Measurements from ENCODE around the gene CCDC136.

Gene CCDC136

DNA sequence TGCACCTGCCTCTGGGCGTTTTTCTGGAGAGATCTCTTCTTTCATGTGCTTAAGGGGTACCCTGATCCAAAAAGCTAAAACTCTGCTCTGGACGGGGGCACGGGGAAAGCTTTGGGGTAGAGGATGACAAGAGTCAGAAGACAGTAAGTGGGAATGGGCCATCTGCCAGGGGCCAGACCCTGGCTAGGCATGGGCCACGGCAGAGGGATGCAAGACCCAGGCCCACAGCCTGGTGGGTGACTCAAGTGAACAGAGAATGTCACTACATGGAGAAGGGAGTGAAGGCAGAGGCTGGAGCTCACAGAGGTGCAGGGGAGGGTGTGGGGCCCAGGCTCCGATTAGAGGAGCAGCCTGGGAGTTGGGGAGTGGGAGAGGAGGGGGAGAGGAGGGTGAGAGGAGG lies 53.7 kb downstream of the CCDC136 start:
- no peak for DNase-seq (ENCODE audit: low spot score)
- Mint-ChIP-seq H3K36me3 (ENCODE audit: low read depth) (no peaks in the 10 kb centered on the region), H3K27ac (no peak overlapping the region), H3K9me3 (no peaks in the 10 kb centered on the region), H3K4me1 (ENCODE audit: low read depth) (peaks cover 1% of the 10 kb centered on the region), H3K4me3 (no peak overlapping the region), H3K27me3 (ENCODE audit: low read depth) (no peaks in the 10 kb centered on the region)

DNA sequence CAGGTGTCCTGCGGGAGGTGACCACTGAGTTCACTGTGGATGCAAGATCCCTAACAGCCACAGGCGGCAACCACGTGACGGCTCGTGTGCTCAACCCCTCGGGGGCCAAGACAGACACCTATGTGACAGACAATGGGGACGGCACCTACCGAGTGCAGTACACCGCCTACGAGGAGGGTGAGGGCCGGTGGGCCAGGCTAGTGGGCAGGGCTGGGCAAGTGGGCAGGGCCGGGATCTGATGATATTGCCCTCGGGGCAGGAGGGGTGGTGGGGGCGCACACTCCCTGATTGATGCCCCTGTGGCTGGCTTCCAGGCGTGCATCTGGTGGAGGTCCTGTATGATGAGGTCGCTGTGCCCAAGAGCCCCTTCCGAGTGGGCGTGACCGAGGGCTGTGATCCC lies 54.2 kb downstream of the CCDC136 start:
- no peak for DNase-seq (ENCODE audit: low spot score)
- Mint-ChIP-seq H3K36me3 (ENCODE audit: low read depth) (no peaks in the 10 kb centered on the region), H3K9me3 (no peaks in the 10 kb centered on the region), H3K27ac (no peak overlapping the region), H3K4me3 (no peak overlapping the region), H3K4me1 (ENCODE audit: low read depth) (peaks cover 1% of the 10 kb centered on the region), H3K27me3 (ENCODE audit: low read depth) (no peaks in the 10 kb centered on the region)

DNA sequence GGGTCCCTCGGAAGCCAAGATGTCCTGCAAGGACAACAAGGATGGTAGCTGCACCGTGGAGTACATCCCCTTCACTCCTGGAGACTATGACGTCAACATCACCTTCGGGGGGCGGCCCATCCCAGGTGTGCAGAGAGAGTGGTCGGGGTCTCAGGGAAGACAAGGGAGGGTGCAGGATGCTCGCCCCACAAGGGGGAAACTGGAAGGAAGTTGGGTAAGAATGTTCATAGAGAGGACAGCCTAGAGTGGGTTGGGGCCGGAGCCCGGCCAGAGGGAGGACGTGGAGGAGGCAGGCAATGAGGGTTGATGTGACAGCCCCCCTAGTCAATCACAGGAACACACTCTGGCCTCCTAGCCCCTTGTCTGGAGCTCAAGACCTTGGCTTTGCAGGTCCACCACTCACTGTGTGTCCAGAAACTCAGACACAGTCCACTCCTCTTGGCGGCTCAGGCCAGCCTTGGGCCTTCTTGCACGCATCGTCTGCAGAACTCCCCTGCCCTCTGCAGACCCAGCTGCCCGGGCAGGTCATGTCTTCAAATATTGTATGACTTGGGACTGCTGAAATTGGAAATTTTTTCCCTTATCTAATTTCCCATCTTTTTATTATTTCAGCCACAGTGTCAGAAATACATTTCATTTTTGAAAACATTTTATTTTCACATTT lies 55.1 kb downstream of the CCDC136 start:
- no peaks in the 10 kb centered on the region for H3K27me3 Mint-ChIP-seq (ENCODE audit: low read depth)
- H3K9me3 Mint-ChIP-seq = no peaks in the 10 kb centered on the region
- H3K4me1 Mint-ChIP-seq (ENCODE audit: low read depth) = peaks cover 1% of the 10 kb centered on the region
- no peaks in the 10 kb centered on the region for H3K36me3 Mint-ChIP-seq (ENCODE audit: low read depth)
- DNase-seq (ENCODE audit: low spot score) = no peak
- H3K4me3 Mint-ChIP-seq = no peak overlapping the region
- H3K27ac Mint-ChIP-seq = no peak overlapping the region

DNA sequence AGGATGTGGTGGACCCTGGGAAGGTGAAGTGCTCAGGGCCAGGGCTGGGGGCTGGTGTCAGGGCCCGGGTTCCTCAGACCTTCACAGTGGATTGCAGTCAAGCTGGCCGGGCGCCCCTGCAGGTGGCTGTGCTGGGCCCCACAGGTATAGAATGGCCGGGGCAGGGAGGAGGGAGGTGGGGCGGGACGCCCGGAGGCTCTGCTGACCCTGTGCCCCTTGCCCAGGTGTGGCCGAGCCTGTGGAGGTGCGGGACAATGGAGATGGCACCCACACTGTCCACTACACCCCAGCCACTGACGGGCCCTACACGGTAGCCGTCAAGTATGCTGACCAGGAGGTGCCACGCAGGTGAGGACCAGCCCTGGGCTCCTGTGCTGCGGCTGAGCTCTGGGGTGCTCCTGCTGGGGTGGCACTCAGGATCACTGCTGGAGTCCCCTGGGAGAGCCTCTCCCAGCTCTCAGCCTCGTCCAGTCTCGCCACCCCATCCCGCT lies 56.0 kb downstream of the CCDC136 start:
- H3K27me3 Mint-ChIP-seq (ENCODE audit: low read depth) = no peaks in the 10 kb centered on the region
- H3K36me3 Mint-ChIP-seq (ENCODE audit: low read depth) = no peaks in the 10 kb centered on the region
- H3K4me1 Mint-ChIP-seq (ENCODE audit: low read depth) = no peaks in the 10 kb centered on the region
- DNase-seq (ENCODE audit: low spot score) = no peak
- no peak overlapping the region for H3K27ac Mint-ChIP-seq
- no peaks in the 10 kb centered on the region for H3K9me3 Mint-ChIP-seq
- H3K4me3 Mint-ChIP-seq = no peak overlapping the region

DNA sequence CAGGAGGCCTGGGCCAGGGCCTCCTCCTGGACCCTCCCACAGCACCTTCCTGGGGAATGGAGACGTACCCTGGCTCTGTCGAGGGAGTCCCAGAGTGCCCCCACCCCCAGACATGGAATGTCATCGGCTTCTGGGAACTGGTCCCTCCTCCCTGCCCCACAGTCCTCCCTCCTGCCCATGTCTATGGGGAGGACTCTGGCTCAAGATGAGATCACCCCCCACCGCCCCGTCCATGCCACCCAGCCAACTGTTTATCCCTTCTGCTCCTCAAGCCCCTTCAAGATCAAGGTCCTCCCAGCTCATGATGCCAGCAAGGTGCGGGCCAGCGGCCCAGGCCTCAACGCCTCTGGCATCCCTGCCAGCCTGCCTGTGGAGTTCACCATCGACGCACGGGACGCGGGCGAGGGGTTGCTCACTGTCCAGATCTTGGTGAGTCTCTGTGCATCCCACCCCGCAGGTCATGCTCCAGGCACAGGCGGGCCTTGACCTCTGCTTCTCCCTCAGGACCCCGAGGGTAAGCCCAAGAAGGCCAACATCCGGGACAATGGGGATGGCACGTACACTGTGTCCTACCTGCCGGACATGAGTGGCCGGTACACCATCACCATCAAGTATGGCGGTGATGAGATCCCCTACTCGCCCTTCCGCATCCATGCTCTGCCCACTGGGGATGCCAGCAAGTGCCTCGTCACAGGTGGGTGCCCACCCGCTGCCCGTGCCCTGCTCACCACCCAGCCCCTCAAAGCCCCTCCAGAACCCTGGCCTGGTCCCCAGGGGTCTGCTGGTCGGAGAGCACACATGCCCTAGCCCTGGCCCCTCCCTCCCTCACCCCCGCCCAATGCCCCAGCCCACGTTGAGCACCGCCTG lies 56.8 kb downstream of the CCDC136 start:
- no peaks in the 10 kb centered on the region for H3K9me3 Mint-ChIP-seq

DNA sequence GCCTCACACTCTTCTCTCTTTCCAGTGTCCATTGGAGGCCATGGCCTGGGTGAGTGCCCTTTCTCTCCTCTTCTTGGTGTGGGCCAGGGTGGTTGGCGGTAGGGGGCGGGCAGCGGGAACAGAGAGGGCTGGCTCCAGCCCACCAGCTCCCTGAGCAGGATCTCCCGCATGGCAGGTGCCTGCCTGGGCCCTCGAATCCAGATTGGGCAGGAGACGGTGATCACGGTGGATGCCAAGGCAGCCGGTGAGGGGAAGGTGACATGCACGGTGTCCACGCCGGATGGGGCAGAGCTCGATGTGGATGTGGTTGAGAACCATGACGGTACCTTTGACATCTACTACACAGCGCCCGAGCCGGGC lies 57.4 kb downstream of the CCDC136 start:
- H3K9me3 Mint-ChIP-seq = no peaks in the 10 kb centered on the region
- no peaks in the 10 kb centered on the region for H3K36me3 Mint-ChIP-seq (ENCODE audit: low read depth)
- H3K27ac Mint-ChIP-seq = no peak overlapping the region
- no peaks in the 10 kb centered on the region for H3K27me3 Mint-ChIP-seq (ENCODE audit: low read depth)
- H3K4me3 Mint-ChIP-seq = no peak overlapping the region
- DNase-seq (ENCODE audit: low spot score) = no peak
- no peaks in the 10 kb centered on the region for H3K4me1 Mint-ChIP-seq (ENCODE audit: low read depth)

More for the DNA sequence above, 56.8 kb downstream of the CCDC136 start:
- no peak for DNase-seq (ENCODE audit: low spot score)
- Mint-ChIP-seq H3K27me3 (ENCODE audit: low read depth) (no peaks in the 10 kb centered on the region), H3K27ac (no peak overlapping the region), H3K4me1 (ENCODE audit: low read depth) (no peaks in the 10 kb centered on the region), H3K36me3 (ENCODE audit: low read depth) (no peaks in the 10 kb centered on the region), H3K4me3 (no peak overlapping the region)

DNA sequence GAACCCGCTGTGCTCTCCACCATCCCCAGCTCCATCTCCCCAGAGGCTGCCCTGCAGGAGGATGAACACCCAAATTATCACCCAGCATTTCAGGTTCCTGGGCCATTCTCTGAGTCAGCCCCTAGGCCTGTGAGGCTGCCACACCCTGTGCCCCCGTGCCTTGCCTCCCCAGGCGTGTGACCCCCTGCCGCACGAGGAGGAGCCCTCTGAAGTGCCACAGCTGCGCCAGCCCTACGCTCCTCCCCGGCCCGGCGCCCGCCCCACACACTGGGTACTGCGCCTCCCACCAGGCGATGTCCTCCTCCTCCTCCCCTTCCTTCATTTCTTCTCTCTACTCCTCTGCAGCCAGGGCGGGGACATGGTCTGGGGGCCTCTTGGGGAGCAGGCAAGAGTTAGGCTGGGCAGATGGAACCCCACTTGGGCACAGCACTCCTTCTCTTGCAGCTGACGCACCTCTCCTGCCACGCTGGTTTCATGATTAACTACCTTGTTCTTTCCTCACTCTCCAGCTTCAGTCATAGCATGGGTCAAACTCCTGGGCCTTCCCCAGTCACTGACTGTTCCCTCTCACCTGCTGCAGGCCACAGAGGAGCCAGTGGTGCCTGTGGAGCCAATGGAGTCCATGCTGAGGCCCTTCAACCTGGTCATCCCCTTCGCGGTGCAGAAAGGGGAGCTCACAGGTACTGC lies 58.2 kb downstream of the CCDC136 start:
- no peak overlapping the region for H3K27ac Mint-ChIP-seq
- DNase-seq (ENCODE audit: low spot score) = no peak
- H3K9me3 Mint-ChIP-seq = no peaks in the 10 kb centered on the region
- H3K4me3 Mint-ChIP-seq = no peak overlapping the region
- H3K27me3 Mint-ChIP-seq (ENCODE audit: low read depth) = no peaks in the 10 kb centered on the region
- H3K4me1 Mint-ChIP-seq (ENCODE audit: low read depth) = no peaks in the 10 kb centered on the region
- H3K36me3 Mint-ChIP-seq (ENCODE audit: low read depth) = no peaks in the 10 kb centered on the region

DNA sequence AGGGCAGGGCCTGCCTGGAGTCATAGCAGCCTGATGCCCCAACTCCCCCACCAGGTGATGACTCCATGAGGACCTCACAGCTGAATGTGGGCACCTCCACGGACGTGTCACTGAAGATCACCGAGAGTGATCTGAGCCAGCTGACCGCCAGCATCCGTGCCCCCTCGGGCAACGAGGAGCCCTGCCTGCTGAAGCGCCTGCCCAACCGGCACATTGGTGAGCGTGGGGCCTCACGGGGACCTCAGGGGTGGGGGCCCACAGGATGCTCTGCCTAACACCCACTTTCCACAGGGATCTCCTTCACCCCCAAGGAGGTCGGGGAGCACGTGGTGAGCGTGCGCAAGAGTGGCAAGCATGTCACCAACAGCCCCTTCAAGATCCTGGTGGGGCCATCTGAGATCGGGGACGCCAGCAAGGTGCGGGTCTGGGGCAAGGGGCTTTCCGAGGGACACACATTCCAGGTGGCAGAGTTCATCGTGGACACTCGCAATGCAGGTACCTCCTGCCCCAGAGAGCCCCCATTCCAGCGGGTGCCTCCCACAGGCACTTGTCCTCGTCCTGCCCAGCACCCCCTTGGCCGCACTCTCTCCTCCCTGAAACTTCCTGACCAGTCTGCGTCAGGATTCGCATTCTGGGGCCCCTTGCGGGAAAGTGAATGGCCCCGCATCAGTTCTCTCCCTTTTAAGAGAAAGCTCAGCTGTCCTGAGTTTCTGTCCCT lies 60.9 kb downstream of the CCDC136 start:
- H3K27ac Mint-ChIP-seq = no peak overlapping the region
- no peaks in the 10 kb centered on the region for H3K27me3 Mint-ChIP-seq (ENCODE audit: low read depth)
- no peaks in the 10 kb centered on the region for H3K36me3 Mint-ChIP-seq (ENCODE audit: low read depth)
- H3K4me1 Mint-ChIP-seq (ENCODE audit: low read depth) = no peaks in the 10 kb centered on the region
- no peak overlapping the region for H3K4me3 Mint-ChIP-seq
- DNase-seq (ENCODE audit: low spot score) = no peak
- H3K9me3 Mint-ChIP-seq = no peaks in the 10 kb centered on the region

DNA sequence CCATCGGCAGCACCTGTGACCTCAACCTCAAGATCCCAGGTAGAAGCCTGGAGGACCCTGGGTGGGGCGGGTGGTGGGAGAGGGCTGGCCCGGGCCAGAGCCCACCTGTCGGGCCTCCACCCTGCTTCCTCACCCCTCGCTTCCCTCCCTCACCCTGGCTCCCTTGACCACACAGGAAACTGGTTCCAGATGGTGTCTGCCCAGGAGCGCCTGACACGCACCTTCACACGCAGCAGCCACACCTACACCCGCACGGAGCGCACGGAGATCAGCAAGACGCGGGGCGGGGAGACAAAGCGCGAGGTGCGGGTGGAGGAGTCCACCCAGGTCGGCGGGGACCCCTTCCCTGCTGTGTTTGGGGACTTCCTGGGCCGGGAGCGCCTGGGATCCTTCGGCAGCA lies 62.0 kb downstream of the CCDC136 start:
- no peak for DNase-seq (ENCODE audit: low spot score)
- Mint-ChIP-seq H3K36me3 (ENCODE audit: low read depth) (no peaks in the 10 kb centered on the region), H3K4me1 (ENCODE audit: low read depth) (no peaks in the 10 kb centered on the region)

DNA sequence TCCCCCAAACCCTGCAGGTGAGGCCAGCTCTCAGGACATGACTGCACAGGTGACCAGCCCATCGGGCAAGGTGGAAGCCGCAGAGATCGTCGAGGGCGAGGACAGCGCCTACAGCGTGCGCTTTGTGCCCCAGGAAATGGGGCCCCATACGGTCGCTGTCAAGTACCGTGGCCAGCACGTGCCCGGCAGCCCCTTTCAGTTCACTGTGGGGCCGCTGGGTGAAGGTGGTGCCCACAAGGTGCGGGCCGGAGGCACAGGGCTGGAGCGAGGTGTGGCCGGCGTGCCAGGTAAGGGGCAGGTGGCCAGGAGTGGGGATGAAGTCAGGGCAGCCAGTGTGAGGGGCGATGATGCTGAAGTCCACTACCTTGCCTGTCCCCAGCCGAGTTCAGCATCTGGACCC lies 62.6 kb downstream of the CCDC136 start:
- no peaks in the 10 kb centered on the region for H3K27me3 Mint-ChIP-seq (ENCODE audit: low read depth)
- H3K4me3 Mint-ChIP-seq = no peak overlapping the region

More for the DNA sequence above, 62.0 kb downstream of the CCDC136 start:
- Mint-ChIP-seq H3K4me3 (no peak overlapping the region), H3K27me3 (ENCODE audit: low read depth) (no peaks in the 10 kb centered on the region), H3K9me3 (no peaks in the 10 kb centered on the region), H3K27ac (no peak overlapping the region)

DNA sequence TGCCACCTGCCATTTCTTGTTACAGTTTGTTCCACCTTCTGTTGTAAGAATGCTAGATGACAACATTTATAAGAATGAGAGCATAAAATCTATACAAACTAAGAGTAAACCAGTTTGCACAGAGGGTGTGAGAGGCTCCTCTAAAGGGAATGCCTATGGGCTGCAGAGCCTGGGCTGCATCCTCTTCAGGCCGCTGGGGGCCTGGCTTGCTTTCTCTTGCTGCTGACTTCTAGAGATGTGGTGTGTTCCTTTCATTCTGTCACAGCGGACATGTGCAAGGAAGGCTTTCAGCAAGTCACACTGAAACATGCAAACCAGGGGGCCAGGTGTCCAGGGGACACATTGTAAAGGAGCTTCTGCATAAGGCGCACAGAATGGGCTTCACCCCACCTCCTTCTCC lies 63.8 kb downstream of the CCDC136 start:
- DNase-seq (ENCODE audit: low spot score) = no peak
- no peak overlapping the region for H3K4me3 Mint-ChIP-seq
- no peaks in the 10 kb centered on the region for H3K27me3 Mint-ChIP-seq (ENCODE audit: low read depth)
- no peak overlapping the region for H3K27ac Mint-ChIP-seq
- no peaks in the 10 kb centered on the region for H3K9me3 Mint-ChIP-seq
- no peaks in the 10 kb centered on the region for H3K36me3 Mint-ChIP-seq (ENCODE audit: low read depth)
- H3K4me1 Mint-ChIP-seq (ENCODE audit: low read depth) = peaks cover 4% of the 10 kb centered on the region

More for the DNA sequence above, 62.6 kb downstream of the CCDC136 start:
- Mint-ChIP-seq H3K4me1 (ENCODE audit: low read depth) (no peaks in the 10 kb centered on the region), H3K36me3 (ENCODE audit: low read depth) (no peaks in the 10 kb centered on the region), H3K9me3 (no peaks in the 10 kb centered on the region), H3K27ac (no peak overlapping the region)
- DNase-seq (ENCODE audit: low spot score) = no peak

DNA sequence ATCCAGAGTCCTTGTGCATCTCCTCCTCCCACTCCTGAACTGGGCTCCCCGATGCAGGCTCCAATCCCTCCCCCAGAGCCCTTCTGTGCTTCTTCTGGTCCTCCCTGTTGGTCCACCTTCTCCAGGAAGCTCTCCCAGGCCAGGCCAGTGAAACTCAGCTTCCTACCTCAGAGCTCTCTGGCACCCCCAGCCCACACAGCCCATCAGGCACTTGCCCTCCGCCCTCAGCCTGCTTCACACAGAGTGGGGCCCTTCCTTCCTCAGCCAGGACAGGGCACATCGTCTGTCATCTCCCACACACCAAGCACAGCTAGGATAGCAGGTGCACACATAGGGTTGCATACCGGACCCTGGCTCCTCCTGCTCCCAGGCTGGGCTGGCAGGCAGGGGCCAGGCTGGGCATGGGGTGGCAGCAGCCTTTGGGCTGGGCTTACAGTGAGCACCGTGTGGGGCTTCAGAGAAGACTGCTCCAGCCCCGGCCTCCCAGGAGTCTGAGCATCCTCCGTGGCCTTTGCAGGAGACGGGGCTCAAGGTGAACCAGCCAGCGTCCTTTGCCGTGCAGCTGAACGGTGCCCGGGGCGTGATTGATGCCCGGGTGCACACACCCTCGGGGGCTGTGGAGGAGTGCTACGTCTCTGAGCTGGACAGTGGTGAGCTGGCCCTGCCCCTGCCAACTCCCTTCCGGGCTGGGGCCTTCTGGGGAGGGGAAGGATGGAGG lies 64.4 kb downstream of the CCDC136 start:
- no peaks in the 10 kb centered on the region for H3K36me3 Mint-ChIP-seq (ENCODE audit: low read depth)
- no peak overlapping the region for H3K27ac Mint-ChIP-seq
- H3K4me1 Mint-ChIP-seq (ENCODE audit: low read depth) = peaks cover 4% of the 10 kb centered on the region
- no peak for DNase-seq (ENCODE audit: low spot score)
- H3K4me3 Mint-ChIP-seq = no peak overlapping the region
- H3K9me3 Mint-ChIP-seq = no peaks in the 10 kb centered on the region
- H3K27me3 Mint-ChIP-seq (ENCODE audit: low read depth) = no peaks in the 10 kb centered on the region

Measured in T-helper 2 cell treated with Interferon-gamma antibody and Interleukin-4, amounts not matched to agents 5 μg/mL and 100 μg/mL, for 36 hours (primary cell).